OCI-LY3 (cell line): ENCODE data around the gene B4GALT3.
"Not testable (repeated sequence)": the region's sequence is repeated elsewhere in the genome, so short reads cannot be mapped to it uniquely, and the experiment has no call there.

Source experiments
- H2AFZ ChIP-seq: fragments of 200-600, 300-600 bp; shearing (Covaris generic); 2 replicates; pipeline ENCODE4 v1.6.0; 2014; ENCODE audit warnings: antibody characterized with exemption, low read depth, low read length
- H3K27ac ChIP-seq: fragments of 200-600, 300-600 bp; sonication (generic); 2 replicates; pipeline ENCODE4 v1.5.1; 2014; ENCODE audit warnings: mild to moderate bottlenecking, low read length, moderate library complexity, mixed read lengths
- H3K27me3 ChIP-seq: fragments of 200-600, 300-600 bp; sonication (generic); 2 replicates; pipeline ENCODE4 v1.6.1; 2014; ENCODE audit warnings: low read depth, low read length, mixed read lengths
- H3K36me3 ChIP-seq: fragments of 200-600, 300-600 bp; sonication (generic); replicated peaks from 2 replicates; pipeline ENCODE3; 2014; ENCODE audit warnings: low read depth, low read length, mixed read lengths
- H3K4me1 ChIP-seq: fragments of 300-600, 200-600 bp; sonication (generic); 2 replicates; pipeline ENCODE4 v1.6.1; 2014; ENCODE audit warnings: low read length, mixed read lengths
- H3K4me2 ChIP-seq: fragments of 200-600, 300-600 bp; sonication (generic); 2 replicates; pipeline ENCODE4 v1.6.1; 2014; ENCODE audit warnings: low read length, mixed read lengths
- H3K4me3 ChIP-seq: fragments of 300-600, 200-600 bp; sonication (generic); 2 replicates; pipeline ENCODE4 v1.5.1; 2014; ENCODE audit warnings: antibody characterized with exemption, mild to moderate bottlenecking, low read length, moderate library complexity
- H3K79me2 ChIP-seq: fragments of 300-600, 200-600 bp; shearing (Covaris generic); 2 replicates; pipeline ENCODE4 v1.6.1; 2014; ENCODE audit warnings: mild to moderate bottlenecking, low read length, mixed read lengths
- H3K9ac ChIP-seq: fragments of 300-600, 200-600 bp; shearing (Covaris generic); 2 replicates; pipeline ENCODE4 v1.6.0; 2014; ENCODE audit warnings: mild to moderate bottlenecking, low read length, moderate library complexity
- H3K9me3 ChIP-seq: fragments of 200-600, 300-600 bp; shearing (Covaris generic); 2 replicates; pipeline ENCODE4 v1.6.1; 2014; ENCODE audit warnings: low read length, mixed read lengths; ENCODE audit not compliant: insufficient read depth
- H4K20me1 ChIP-seq: fragments of 200-600, 300-600 bp; sonication (generic); 2 replicates; pipeline ENCODE4 v1.6.1; 2016; ENCODE audit warnings: low read length, mixed read lengths; ENCODE audit not compliant: insufficient read depth
- EZH2phosphoT487 ChIP-seq: fragments of 200-600 bp; shearing (Covaris generic); IDR thresholded peaks from 2 replicates; pipeline ENCODE4 v1.6.1; 2018; ENCODE audit warnings: antibody characterized with exemption, mixed run types, low read depth
- TF ChIP-seq, protein P1 (sequence below): fragments of 200-600, 300-600 bp; sonication (generic); IDR thresholded peaks from 2 replicates; pipeline ENCODE4 v1.5.1; 2014; ENCODE audit warnings: antibody characterized with exemption, low read length, low read depth

B4GALT3 gene

DNA sequence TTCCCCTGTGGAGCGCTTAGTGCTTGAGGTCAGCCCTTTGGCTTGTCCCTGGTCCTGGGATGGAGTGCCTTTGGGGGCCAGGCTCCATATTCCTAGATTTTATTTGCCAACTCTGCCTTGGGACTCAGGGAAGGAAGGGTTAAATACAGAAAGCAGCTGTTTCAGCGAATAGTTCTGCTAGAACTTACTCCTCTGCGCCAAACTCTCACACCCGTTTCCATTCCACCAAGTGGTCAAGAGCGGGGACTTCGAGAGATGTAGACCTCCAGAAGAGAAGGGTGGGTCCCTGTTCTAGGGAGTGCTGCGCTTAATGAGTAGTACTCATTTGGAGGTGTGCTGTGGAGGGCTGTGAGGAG is 47.8 kb upstream of the B4GALT3 start:
- Histone ChIP-seq H3K79me2 (peaks cover 6% of the 10 kb centered on the region; the same call in 1 of the 2 replicates), H3K4me2 (peak overlapping the region; percentile 91), H3K4me3 (peak overlapping the region; percentile 69), H3K9ac (peak overlapping the region; percentile 67), H3K4me1 (peaks cover 21% of the 10 kb centered on the region), H3K27ac (peak overlapping the region; percentile 67), H2AFZ (peak overlapping the region; percentile 99), H3K36me3 (peaks cover 7% of the 10 kb centered on the region), H4K20me1 (no peaks in the 10 kb centered on the region), H3K9me3 (no peaks in the 10 kb centered on the region), H3K27me3 (no peaks in the 10 kb centered on the region)
- no peak for TF ChIP-seq EZH2phosphoT487
- TF ChIP-seq, protein P1, sequence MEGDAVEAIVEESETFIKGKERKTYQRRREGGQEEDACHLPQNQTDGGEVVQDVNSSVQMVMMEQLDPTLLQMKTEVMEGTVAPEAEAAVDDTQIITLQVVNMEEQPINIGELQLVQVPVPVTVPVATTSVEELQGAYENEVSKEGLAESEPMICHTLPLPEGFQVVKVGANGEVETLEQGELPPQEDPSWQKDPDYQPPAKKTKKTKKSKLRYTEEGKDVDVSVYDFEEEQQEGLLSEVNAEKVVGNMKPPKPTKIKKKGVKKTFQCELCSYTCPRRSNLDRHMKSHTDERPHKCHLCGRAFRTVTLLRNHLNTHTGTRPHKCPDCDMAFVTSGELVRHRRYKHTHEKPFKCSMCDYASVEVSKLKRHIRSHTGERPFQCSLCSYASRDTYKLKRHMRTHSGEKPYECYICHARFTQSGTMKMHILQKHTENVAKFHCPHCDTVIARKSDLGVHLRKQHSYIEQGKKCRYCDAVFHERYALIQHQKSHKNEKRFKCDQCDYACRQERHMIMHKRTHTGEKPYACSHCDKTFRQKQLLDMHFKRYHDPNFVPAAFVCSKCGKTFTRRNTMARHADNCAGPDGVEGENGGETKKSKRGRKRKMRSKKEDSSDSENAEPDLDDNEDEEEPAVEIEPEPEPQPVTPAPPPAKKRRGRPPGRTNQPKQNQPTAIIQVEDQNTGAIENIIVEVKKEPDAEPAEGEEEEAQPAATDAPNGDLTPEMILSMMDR, result no peak

DNA sequence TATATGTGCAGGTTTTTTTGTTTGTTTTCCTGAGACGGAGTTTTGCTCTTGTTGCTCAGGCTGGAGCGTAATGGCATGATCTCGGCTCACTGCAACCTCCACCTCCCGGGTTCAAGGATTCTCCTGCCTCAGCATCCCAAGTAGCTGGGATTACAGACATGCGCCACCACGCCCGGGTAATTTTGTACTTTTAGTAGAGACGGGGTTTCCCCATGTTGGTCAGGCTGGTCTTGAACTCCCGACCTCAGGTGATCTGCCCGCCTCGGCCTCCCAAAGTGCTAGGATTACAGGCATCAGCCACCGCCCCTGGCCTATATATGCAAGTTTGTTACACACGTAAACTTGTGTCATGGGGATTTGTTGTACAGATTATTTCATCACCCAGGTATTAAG is 47.4 kb upstream of the B4GALT3 start:
- not testable (repeated sequence) for H3K9ac ChIP-seq, H3K9me3 ChIP-seq, H3K27ac ChIP-seq, H4K20me1 ChIP-seq, H3K36me3 ChIP-seq, H2AFZ ChIP-seq, H3K4me3 ChIP-seq, H3K79me2 ChIP-seq, H3K27me3 ChIP-seq
- Histone ChIP-seq H3K4me1 (peaks cover 21% of the 10 kb centered on the region), H3K4me2 (peak overlapping the region; percentile 91)

DNA sequence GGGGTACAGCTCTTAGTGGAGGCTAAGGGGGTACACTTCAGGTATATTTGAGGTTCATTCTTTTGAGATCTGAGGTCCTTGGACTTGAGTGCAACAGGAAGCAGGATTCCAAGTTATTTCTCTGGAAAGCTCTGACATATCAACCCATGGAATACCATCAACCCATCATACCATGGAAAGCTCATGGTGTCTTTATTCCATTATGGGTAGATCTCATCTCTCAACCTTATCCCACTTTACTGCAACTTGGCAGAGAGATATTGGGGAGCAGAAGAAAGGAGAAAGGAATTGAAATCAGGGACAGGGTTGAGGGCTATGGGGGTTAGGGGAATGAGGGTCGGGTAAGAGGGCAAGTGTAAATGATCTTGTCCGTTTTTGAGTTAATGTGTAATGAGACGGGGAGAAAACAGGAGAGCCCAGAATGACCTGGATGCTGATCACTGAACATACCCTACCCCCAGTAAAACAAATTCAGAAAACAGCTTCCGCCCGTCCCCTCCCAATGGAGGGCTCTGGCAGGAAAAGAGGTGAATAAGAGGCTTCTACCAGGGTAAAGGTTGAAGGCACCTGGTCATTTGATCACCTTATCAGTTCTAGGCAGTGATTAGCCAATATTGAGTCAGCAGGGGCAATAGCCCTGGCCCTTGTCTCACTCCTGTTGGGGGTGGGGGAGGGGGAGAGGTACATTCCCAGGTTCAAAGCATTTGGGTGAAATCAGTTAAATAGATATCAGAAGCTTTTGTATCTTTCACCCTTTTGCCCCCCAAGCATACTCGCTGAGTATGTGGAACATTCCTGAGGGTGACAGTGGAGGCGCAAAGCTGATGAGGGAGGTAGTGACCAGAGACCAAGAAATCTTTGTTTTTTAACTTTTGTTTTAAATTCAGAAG is 46.7 kb upstream of the B4GALT3 start:
- no peak overlapping the region for H3K4me2 ChIP-seq
- H4K20me1 ChIP-seq, result no peaks in the 10 kb centered on the region

DNA sequence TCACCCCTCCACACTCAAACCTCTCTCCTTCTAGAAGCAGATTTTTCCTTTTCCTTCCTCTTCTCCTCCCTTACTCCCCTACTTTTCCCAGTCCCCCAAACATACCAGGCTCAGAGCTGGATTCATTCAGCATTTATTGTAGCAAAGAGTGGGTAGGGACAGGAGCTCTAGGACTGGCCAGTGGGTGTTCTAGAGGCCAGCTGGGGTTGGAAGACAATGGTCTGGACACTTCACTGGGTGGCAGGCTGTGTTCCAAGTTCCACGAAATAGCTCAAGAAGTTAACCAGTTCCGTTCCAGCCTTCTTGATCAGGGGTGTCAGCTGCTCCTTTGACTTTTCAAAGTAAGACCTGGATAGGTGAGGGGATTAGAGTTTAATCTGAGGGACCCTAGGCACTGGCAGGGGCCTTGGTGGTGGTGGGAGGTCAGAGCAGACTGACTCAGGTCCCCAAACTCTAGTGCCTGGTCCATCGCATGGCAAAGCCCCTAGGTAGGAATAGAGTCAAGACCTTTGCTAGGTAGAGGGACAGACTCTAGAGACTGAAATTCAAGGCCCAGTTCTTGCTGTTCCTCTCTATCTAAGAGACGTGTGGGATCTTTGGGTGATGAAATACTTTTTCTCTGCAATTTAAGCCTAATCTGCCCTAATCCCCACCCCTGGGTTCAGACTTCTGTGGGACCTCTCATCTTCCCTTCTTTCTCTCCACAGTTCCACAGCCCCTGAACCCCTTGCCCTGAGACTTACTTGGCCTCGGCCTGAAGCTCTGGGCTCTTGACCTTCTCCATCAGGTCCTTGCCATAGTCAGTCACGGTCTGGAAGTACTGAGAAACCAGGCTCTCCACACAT is 45.1 kb upstream of the B4GALT3 start:
- peaks cover 19% of the 10 kb centered on the region for H3K4me1 ChIP-seq

More for the DNA sequence above, 46.7 kb upstream of the B4GALT3 start:
- H3K4me1 ChIP-seq, result peaks cover 21% of the 10 kb centered on the region
- H3K27me3 ChIP-seq, result no peaks in the 10 kb centered on the region
- H3K9ac ChIP-seq, result no peak overlapping the region
- H3K4me3 ChIP-seq, result no peak overlapping the region
- H3K9me3 ChIP-seq, result no peaks in the 10 kb centered on the region
- no peak overlapping the region for H3K27ac ChIP-seq
- peaks cover 7% of the 10 kb centered on the region for H3K36me3 ChIP-seq
- H2AFZ ChIP-seq, result no peak overlapping the region
- no peak for TF ChIP-seq EZH2phosphoT487
- TF ChIP-seq, protein P1, result no peak
- peaks cover 6% of the 10 kb centered on the region; the same call in 1 of the 2 replicates for H3K79me2 ChIP-seq

More for the DNA sequence above, 45.1 kb upstream of the B4GALT3 start:
- Histone ChIP-seq H3K27ac (no peak overlapping the region), H3K4me2 (no peak overlapping the region), H4K20me1 (no peaks in the 10 kb centered on the region), H3K9ac (no peak overlapping the region), H3K79me2 (peaks cover 6% of the 10 kb centered on the region; the same call in 1 of the 2 replicates), H2AFZ (no peak overlapping the region), H3K36me3 (no peaks in the 10 kb centered on the region), H3K4me3 (no peak overlapping the region), H3K27me3 (no peaks in the 10 kb centered on the region), H3K9me3 (no peaks in the 10 kb centered on the region)
- TF ChIP-seq, protein P1, result no peak
- no peak for TF ChIP-seq EZH2phosphoT487
